LNCAP (cell line): ENCODE data around the gene RGS3.

ENCODE experiments used
- TF ChIP-seq, protein P1 (sequence below): fragments of 450-650 bp; IDR thresholded peaks from 2 replicates; pipeline ENCODE4 v1.5.1; 2017; ENCODE audit warnings: mild to moderate bottlenecking

Gene RGS3

DNA sequence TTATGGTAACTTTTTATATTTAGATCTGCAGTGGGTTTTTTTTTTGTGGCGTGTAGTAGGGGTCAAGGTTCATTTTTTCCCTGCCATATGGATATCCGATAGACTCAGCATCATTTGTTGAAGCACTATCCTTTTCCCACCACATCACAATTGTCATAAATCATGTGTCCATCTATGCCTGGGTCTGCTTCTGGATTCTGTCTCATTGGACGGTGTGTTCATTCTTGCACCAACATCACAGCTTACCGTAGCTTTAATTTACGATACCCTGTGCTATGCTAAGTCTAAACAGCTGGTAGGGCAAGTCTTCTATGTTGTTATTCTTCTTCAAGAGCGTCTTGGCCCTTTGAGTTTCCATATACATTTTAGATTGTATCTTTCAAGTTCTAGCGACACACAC, 175.0 kb downstream of the RGS3 start:
- TF ChIP-seq, protein P1, sequence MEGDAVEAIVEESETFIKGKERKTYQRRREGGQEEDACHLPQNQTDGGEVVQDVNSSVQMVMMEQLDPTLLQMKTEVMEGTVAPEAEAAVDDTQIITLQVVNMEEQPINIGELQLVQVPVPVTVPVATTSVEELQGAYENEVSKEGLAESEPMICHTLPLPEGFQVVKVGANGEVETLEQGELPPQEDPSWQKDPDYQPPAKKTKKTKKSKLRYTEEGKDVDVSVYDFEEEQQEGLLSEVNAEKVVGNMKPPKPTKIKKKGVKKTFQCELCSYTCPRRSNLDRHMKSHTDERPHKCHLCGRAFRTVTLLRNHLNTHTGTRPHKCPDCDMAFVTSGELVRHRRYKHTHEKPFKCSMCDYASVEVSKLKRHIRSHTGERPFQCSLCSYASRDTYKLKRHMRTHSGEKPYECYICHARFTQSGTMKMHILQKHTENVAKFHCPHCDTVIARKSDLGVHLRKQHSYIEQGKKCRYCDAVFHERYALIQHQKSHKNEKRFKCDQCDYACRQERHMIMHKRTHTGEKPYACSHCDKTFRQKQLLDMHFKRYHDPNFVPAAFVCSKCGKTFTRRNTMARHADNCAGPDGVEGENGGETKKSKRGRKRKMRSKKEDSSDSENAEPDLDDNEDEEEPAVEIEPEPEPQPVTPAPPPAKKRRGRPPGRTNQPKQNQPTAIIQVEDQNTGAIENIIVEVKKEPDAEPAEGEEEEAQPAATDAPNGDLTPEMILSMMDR: no peak

GRCh38 chr9:113638897-113639296, 175.4 kb downstream of the RGS3 start:
- TF ChIP-seq, protein P1: no peak

DNA sequence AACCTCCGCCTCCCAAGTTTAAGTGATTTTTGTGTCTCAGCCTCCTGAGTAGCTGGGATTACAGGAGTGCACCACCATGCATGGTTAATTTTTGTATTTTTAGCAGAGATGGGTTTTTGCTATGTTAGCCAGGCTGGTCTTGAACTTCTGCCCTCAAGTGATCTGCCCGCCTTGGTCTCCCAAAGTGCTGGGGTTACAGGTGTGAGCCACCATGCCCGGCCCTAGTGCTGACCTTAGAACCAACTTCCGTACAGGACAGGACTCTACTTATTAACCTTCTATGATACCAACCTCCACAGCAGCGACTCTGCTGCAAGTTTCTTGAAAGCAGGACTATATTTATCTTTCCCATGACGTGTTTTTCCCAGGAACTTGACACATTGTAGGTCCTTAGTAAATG, 176.9 kb downstream of the RGS3 start:
- TF ChIP-seq, protein P1: no peak

GRCh38 chr9:113641100-113641885, 177.8 kb downstream of the RGS3 start:
- TF ChIP-seq, protein P1: no peak

DNA sequence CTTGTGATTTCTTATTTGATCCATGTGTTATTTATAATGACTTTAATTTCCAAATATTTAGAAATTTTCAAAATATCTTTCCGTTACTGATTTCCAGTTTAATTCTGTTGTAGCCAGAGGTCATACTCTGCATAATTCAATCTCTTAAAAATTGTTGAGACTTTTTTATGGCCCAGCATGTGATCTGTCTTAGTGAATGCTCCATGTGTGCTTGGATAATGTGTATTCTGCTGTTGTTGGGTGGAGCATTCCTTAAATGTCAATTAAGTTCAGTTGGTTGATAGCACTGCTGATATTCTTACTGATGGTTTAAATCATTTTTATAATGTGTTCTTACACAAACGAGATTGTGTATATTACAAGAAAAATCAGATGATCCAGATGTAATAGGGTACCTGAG, 180.8 kb downstream of the RGS3 start:
- TF ChIP-seq, protein P1: no peak

DNA sequence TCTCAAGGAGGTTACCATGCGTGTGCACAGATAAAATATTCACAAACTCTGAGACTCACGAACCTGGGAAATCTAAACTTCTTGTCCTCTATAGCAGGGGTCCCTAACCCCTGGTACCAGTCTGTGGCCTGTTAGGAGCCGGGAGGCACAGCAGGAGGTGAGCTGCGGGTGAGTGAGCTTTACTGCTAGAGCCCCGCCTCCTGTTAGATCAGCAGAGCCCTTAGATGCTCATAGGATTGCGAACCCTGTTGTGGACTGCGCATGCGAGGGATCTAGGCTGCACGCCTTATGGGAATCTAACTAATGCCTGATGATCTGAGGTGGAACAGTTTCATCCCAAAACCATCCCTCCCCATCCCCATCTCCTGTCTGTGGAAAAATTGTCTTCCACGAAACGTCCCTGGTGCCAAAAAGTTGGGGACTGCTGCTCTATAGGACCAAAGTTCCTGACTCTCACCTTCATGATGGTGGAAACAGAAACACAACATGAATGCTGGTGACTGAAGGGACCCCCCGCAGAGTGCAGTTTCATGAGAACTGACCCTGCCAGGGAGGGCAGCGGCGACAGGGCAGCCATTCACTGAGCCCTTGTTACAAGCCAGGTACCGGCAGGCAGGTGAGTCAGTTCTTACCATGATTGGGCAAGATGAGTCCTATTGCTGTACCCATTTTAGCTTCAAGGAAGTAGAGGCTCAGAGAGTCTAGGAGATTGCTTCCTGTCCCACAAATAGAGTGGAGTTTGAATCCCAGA, 181.9 kb downstream of the RGS3 start:
- TF ChIP-seq, protein P1: no peak

DNA sequence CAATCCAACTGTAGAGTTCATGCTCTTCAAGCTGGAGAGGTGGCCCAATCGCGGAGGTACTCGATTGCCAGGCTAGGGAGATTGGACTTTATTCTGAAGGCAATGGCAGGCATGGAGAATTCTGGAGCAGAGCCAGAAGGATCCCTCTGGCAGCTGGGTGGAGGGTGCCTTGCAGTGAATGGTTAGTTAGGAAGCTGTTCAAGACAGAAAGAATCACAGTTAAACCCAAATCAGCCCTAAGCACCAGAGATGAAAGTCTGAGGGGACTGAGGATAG, 182.4 kb downstream of the RGS3 start:
- TF ChIP-seq, protein P1: no peak
